Aorta (tissue), 5 donors: Measurements from ENCODE around the gene HK3. TPM values are rescaled to one million over a fixed set of nuclear protein-coding genes. Genes with fewer than 3 reads are reported as not detected.

ENCODE experiments used
- ATAC-seq: fragments of 200-7000 bp; cut with Tn5 transposase; one replicate; pipeline ENCODE4 v1.9.1; 2022; ENCODE audit warnings: moderate library complexity; ENCODE audit not compliant: low FRiP score
- DNase-seq, 2 donors: peaks; one replicate each; pipeline ENCODE4 v3.0.0-alpha.2; 2020
- H3K27ac ChIP-seq, 2 donors: one replicate each; pipeline ENCODE4 v1.5.1; 2013; ENCODE audit warnings: low read length in 2 of 2, mild to moderate bottlenecking in 2 of 2, moderate library complexity in 2 of 2, control low read depth in 1 of 2, inconsistent platforms in 1 of 2, low read depth in 1 of 2
- H3K27me3 ChIP-seq, 2 donors: one replicate each; pipeline ENCODE4 v1.6.1; 2013; ENCODE audit warnings: control low read depth in 1 of 2, low read length in 1 of 2, mild to moderate bottlenecking in 1 of 2, moderate library complexity in 1 of 2; ENCODE audit not compliant: insufficient read depth in 2 of 2, control insufficient read depth in 1 of 2
- H3K36me3 ChIP-seq, 2 donors: one replicate each; pipeline ENCODE4 v1.6.1; 2013; ENCODE audit warnings: control low read depth in 1 of 2, low read length in 1 of 2, mild to moderate bottlenecking in 1 of 2; ENCODE audit not compliant: insufficient read depth in 2 of 2, control insufficient read depth in 1 of 2
- H3K4me1 ChIP-seq, 2 donors: one replicate each; pipeline ENCODE4 v1.6.1; 2013; ENCODE audit warnings: low read length in 2 of 2, control low read depth in 1 of 2, mild to moderate bottlenecking in 1 of 2, moderate library complexity in 1 of 2; ENCODE audit not compliant: insufficient read depth in 2 of 2, control insufficient read depth in 1 of 2
- H3K4me3 ChIP-seq, 2 donors: one replicate each; pipeline ENCODE4 v1.5.1; 2013; ENCODE audit warnings: low read length in 2 of 2, control low read depth in 1 of 2, mild to moderate bottlenecking in 1 of 2
- H3K9me3 ChIP-seq: one replicate; pipeline ENCODE4 v1.6.1; 2013; ENCODE audit warnings: mild to moderate bottlenecking, low read length; ENCODE audit not compliant: control insufficient read depth
- WGBS, 2 donors: extraction: QIAGEN DNeasy Blood & Tissue Kit; methylation state at CpG; one replicate each; pipeline ENCODE4 v1.1.7; 2013; 5-methylcytosine and 5-hydroxymethylcytosine counted together
- intact Hi-C, 2 donors: fragments of 100-400 bp; cut with DNase I; formaldehyde crosslinking; loops; one replicate each; pipeline versions ENCODE4 v1.14.2 to v1.15.0; 2022
- polyA plus RNA-seq, 2 donors: library from polyadenylated mRNA; stranded (reverse); fragments of 200-250 nt; gene quantifications; one replicate each; pipeline ENCODE4 v1.2.3, GENCODE V29; 2013
- total RNA-seq, 2 donors: library from RNA; stranded (reverse); fragmentation: NEBNext Ultra II Directional; extraction: Animal tissue kit (Norgen Biotek cat#: 25700); gene quantifications; one replicate each; pipeline ENCODE4 v1.2.1, GENCODE V29; 2021
- donor health status: healthy with polysubstance abuse.
- donor health status: Bipolar disorder and iron deficiency.
- donor health status: DM: no; HTN: no; CAD: no.
- donor health status: DM: no; HTN: no; CAD: no.
- donor health status: DM: yes; HTN: yes; CAD: no.

HK3 gene
- total and polyA plus RNA-seq, 4 donors = 7.9 to 38.8 (median 17.9) TPM

GRCh38 chr5:176846335-176847140, 52.6 kb downstream of the HK3 start:
- no peaks in the 10 kb centered on the region for H3K9me3 ChIP-seq
- no peaks in the 10 kb centered on the region for H3K27me3 ChIP-seq
- DNase-seq = no peak
- no peak overlapping the region for H3K4me3 ChIP-seq
- H3K27ac ChIP-seq = no peak overlapping the region
- H3K4me1 ChIP-seq = no peaks in the 10 kb centered on the region
- no peak for ATAC-seq
- WGBS, 2 donors = 37 to 42% methylated on average over 24 of the region's 24 CpGs
- intact Hi-C loops = no loop called here
- H3K36me3 ChIP-seq = no peaks in the 10 kb centered on the region

GRCh38 chr5:176845392-176845713, 53.8 kb downstream of the HK3 start:
- intact Hi-C loops = no loop called here
- Histone ChIP-seq H3K4me1 (no peaks in the 10 kb centered on the region), H3K27me3 (no peaks in the 10 kb centered on the region), H3K9me3 (no peaks in the 10 kb centered on the region), H3K27ac (no peak overlapping the region), H3K36me3 (no peaks in the 10 kb centered on the region), H3K4me3 (no peak overlapping the region)
- no peak for ATAC-seq
- whole genome bisulfite sequencing, 2 donors = 53 to 66% methylated on average over 6 of the region's 6 CpGs
- DNase-seq = no peak

GRCh38 chr5:176844706-176845391, 54.3 kb downstream of the HK3 start:
- Histone ChIP-seq H3K27me3 (no peaks in the 10 kb centered on the region), H3K36me3 (no peaks in the 10 kb centered on the region), H3K27ac (no peak overlapping the region), H3K4me1 (no peaks in the 10 kb centered on the region), H3K4me3 (no peak overlapping the region), H3K9me3 (no peaks in the 10 kb centered on the region)
- intact Hi-C loops = no loop called here
- ATAC-seq (no peak), DNase-seq (no peak)
- 53 to 55% methylated on average over 21 of the region's 21 CpGs for WGBS, 2 donors

GRCh38 chr5:176844281-176844680, 54.9 kb downstream of the HK3 start:
- H3K4me3 ChIP-seq = no peak overlapping the region
- no peak for DNase-seq
- H3K27ac ChIP-seq = no peak overlapping the region
- no peak for ATAC-seq
- H3K36me3 ChIP-seq = no peaks in the 10 kb centered on the region
- H3K27me3 ChIP-seq = no peaks in the 10 kb centered on the region
- H3K9me3 ChIP-seq = no peaks in the 10 kb centered on the region
- intact Hi-C loops = no loop called here
- WGBS, 2 donors = 73 to 76% methylated on average over 10 of the region's 10 CpGs
- no peaks in the 10 kb centered on the region for H3K4me1 ChIP-seq

GRCh38 chr5:176843673-176844072, 55.5 kb downstream of the HK3 start:
- no peaks in the 10 kb centered on the region for H3K4me1 ChIP-seq
- H3K9me3 ChIP-seq = no peaks in the 10 kb centered on the region
- H3K27me3 ChIP-seq = no peaks in the 10 kb centered on the region
- intact Hi-C loops = no loop called here
- no peak overlapping the region for H3K4me3 ChIP-seq
- no peak for DNase-seq
- ATAC-seq = no peak
- no peaks in the 10 kb centered on the region for H3K36me3 ChIP-seq
- WGBS, 2 donors = 31 to 33% methylated on average over 21 of the region's 21 CpGs
- H3K27ac ChIP-seq = no peak overlapping the region

- Histone ChIP-seq H3K27ac (no peak overlapping the region), H3K27me3 (no peaks in the 10 kb centered on the region), H3K9me3 (no peaks in the 10 kb centered on the region), H3K4me3 (no peak overlapping the region), H3K4me1 (no peaks in the 10 kb centered on the region), H3K36me3 (no peaks in the 10 kb centered on the region)
- peak; percentile 93 to 96 for DNase-seq
- 17% methylated on average over 16 of the region's 16 CpGs for WGBS, 2 donors
- intact Hi-C loops = no loop called here
- ATAC-seq = peak; percentile 92
These were observed 61.4 kb downstream of the HK3 start for GRCh38 chr5:176837707-176838115.

- H3K9me3 ChIP-seq = no peaks in the 10 kb centered on the region
- no peaks in the 10 kb centered on the region for H3K4me1 ChIP-seq
- intact Hi-C loops = no loop called here
- 65 to 66% methylated on average over 15 of the region's 15 CpGs for WGBS, 2 donors
- no peak overlapping the region for H3K4me3 ChIP-seq
- no peak for DNase-seq
- ATAC-seq = no peak
- H3K27ac ChIP-seq = no peak overlapping the region
- no peaks in the 10 kb centered on the region for H3K36me3 ChIP-seq
- H3K27me3 ChIP-seq = no peaks in the 10 kb centered on the region
These were observed 62.1 kb downstream of the HK3 start for GRCh38 chr5:176836811-176837706.

- WGBS, 2 donors = 63 to 65% methylated on average over 3 of the region's 3 CpGs
- no peaks in the 10 kb centered on the region for H3K4me1 ChIP-seq
- no peaks in the 10 kb centered on the region for H3K27me3 ChIP-seq
- H3K9me3 ChIP-seq = no peaks in the 10 kb centered on the region
- H3K4me3 ChIP-seq = no peak overlapping the region
- no peak overlapping the region for H3K27ac ChIP-seq
- no peak for DNase-seq
- ATAC-seq = no peak
- no peaks in the 10 kb centered on the region for H3K36me3 ChIP-seq
- intact Hi-C loops = no loop called here
These were observed 63.2 kb downstream of the HK3 start for GRCh38 chr5:176835918-176836317.
